Suprapubic skin (tissue), 4 donors: Measurements from ENCODE around the gene ARHGEF17.

Source experiments
- EP300 ChIP-seq: sonication (generic); formaldehyde crosslinking; IDR thresholded peaks from one replicate; pipeline ENCODE4 v1.6.1; 2017; ENCODE audit warnings: antibody characterized with exemption
- POLR2A ChIP-seq, 2 donors: fragments of 450-650 bp; IDR thresholded peaks; one replicate each; pipeline ENCODE4 v1.6.1; 2017; ENCODE audit warnings: antibody characterized with exemption in 2 of 2, mild to moderate bottlenecking in 2 of 2, moderate library complexity in 2 of 2
- POLR2AphosphoS5 ChIP-seq, 3 donors: sonication (generic); formaldehyde crosslinking; IDR thresholded peaks; one replicate each; pipeline ENCODE4 v1.6.1; 2017; ENCODE audit warnings: antibody characterized with exemption in 3 of 3
- TF ChIP-seq, protein P1 (sequence below), 2 donors: fragments of 200-600 bp in 1 of 2; fragments of 450-650 bp in 1 of 2; sonication (generic) in 1 of 2; IDR thresholded peaks; one replicate each; pipeline ENCODE4 v1.5.1; 2016 to 2019; ENCODE audit warnings: antibody characterized with exemption in 2 of 2, mild to moderate bottlenecking in 1 of 2, moderate library complexity in 1 of 2

GRCh38 chr11:73360743-73361369 is 52.8 kb downstream of the ARHGEF17 start:
- TF ChIP-seq, protein P1, sequence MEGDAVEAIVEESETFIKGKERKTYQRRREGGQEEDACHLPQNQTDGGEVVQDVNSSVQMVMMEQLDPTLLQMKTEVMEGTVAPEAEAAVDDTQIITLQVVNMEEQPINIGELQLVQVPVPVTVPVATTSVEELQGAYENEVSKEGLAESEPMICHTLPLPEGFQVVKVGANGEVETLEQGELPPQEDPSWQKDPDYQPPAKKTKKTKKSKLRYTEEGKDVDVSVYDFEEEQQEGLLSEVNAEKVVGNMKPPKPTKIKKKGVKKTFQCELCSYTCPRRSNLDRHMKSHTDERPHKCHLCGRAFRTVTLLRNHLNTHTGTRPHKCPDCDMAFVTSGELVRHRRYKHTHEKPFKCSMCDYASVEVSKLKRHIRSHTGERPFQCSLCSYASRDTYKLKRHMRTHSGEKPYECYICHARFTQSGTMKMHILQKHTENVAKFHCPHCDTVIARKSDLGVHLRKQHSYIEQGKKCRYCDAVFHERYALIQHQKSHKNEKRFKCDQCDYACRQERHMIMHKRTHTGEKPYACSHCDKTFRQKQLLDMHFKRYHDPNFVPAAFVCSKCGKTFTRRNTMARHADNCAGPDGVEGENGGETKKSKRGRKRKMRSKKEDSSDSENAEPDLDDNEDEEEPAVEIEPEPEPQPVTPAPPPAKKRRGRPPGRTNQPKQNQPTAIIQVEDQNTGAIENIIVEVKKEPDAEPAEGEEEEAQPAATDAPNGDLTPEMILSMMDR (IDR thresholded peaks at IDR 0.05) = no peak
- no peak for TF ChIP-seq EP300
- no peak for TF ChIP-seq POLR2A (IDR thresholded peaks at IDR 0.05)
- TF ChIP-seq POLR2AphosphoS5 (IDR thresholded peaks at IDR 0.05) = no peak
